Fibroblast of villous mesenchyme (primary cell): ENCODE data around the gene DYNC1LI2. TPM values are rescaled to one million over a fixed set of nuclear protein-coding genes. Genes with fewer than 3 reads are reported as not detected.

Experiments used
- DNase-seq: peaks from one replicate; pipeline ENCODE4 v3.0.0-alpha.2; 2010; ENCODE audit warnings: low read depth
- H3K4me3 ChIP-seq: 2 replicates; pipeline ENCODE4 v1.5.1; 2011; ENCODE audit warnings: low read depth, mild to moderate bottlenecking, low read length
- total RNA-seq: library from RNA; depleted of rRNA; stranded (reverse); fragments of >200 nt; gene quantifications from 2 replicates; pipeline ENCODE4 v1.2.3, GENCODE V29; 2012
- TF ChIP-seq, protein P1 (sequence below): IDR thresholded peaks from 2 replicates; pipeline ENCODE4 v1.5.1; 2012; ENCODE audit warnings: low read depth, mild to moderate bottlenecking, low read length; ENCODE audit not compliant: insufficient read depth

The DYNC1LI2 gene
- total RNA-seq, 1 donor = 146 TPM

DNA sequence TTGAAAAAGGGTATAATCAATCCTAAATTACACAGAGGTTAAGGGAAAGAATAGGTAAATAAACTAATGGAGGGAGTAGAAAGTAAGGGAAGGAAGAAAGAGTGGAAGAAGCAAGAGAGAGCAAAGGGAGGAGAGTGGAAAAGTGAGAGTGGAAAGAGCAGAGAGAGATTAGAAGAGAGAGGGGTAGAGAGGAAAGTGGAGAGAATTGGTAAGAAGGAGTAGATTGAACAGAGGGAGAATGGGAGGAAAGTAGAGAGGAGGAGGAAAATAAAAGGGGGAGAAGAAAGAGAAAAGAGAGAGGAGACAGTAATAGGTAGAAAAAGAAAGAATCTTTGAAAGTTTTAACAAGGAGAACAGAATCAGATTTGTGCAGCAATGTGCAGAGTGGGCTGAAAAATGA, 25.0 kb upstream of the DYNC1LI2 start:
- TF ChIP-seq, protein P1, sequence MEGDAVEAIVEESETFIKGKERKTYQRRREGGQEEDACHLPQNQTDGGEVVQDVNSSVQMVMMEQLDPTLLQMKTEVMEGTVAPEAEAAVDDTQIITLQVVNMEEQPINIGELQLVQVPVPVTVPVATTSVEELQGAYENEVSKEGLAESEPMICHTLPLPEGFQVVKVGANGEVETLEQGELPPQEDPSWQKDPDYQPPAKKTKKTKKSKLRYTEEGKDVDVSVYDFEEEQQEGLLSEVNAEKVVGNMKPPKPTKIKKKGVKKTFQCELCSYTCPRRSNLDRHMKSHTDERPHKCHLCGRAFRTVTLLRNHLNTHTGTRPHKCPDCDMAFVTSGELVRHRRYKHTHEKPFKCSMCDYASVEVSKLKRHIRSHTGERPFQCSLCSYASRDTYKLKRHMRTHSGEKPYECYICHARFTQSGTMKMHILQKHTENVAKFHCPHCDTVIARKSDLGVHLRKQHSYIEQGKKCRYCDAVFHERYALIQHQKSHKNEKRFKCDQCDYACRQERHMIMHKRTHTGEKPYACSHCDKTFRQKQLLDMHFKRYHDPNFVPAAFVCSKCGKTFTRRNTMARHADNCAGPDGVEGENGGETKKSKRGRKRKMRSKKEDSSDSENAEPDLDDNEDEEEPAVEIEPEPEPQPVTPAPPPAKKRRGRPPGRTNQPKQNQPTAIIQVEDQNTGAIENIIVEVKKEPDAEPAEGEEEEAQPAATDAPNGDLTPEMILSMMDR = no peak
- no peak overlapping the region for H3K4me3 ChIP-seq
- no peak for DNase-seq

DNA sequence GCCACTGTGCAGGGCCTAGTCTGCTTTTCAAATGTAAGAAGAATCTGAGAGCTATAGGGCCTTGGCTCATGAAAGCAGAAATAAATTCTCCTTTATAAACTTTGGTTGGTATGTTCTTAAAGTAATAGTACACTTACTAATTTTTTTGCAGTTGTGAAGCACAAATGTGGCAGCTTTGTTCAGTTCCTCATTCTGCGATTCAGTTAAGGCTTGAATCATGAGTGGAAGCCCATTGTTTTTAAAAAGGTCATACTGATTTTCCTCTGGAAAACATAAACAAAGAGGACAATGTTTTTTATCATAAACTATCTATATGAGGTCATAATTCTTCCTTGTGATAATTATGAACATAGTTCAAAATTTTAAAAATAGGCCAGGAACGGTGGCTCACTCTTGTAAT, 23.6 kb upstream of the DYNC1LI2 start:
- no peak overlapping the region for H3K4me3 ChIP-seq
- DNase-seq = no peak
- TF ChIP-seq, protein P1 = no peak

DNA sequence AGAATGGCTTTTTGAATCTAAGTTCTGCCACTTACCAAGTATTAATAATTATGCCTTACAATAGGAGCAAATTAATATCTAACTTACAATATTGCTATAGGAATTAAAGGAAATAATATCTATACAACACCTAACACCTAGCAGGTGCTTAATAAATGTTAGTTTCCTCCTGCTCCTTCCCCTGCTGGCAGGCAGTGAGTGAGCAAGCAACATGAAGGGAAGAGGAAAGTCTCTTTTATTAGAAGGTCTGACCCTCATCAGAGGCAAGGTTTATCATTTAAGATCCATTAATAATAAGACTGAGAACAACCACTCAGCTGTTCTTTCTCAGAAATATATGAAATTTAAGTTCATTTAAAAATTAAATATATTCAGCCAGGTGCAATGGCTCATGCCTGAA, 6.7 kb upstream of the DYNC1LI2 start:
- TF ChIP-seq, protein P1 = no peak
- no peak for DNase-seq
- no peak overlapping the region for H3K4me3 ChIP-seq

DNA sequence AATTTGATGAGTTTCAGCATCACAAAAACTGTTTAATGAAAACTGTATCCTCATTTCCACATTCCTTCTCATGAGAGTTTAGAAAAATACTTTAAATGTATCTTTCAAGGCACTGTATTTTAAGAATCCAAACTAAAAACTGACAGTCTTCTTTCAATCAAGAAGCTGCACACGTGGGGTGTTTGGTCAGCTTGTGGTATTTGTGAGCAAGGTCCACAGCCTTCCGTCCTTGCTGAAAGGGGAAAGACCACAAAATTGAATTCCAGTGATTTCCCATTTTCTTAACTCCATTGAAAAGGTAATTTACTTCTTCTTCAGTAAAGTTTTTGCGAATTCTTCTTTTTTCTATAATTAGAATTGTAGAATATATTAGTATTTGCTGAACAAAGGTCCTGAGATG, 3.4 kb upstream of the DYNC1LI2 start:
- H3K4me3 ChIP-seq = no peak overlapping the region
- TF ChIP-seq, protein P1 = no peak
- no peak for DNase-seq

DNA sequence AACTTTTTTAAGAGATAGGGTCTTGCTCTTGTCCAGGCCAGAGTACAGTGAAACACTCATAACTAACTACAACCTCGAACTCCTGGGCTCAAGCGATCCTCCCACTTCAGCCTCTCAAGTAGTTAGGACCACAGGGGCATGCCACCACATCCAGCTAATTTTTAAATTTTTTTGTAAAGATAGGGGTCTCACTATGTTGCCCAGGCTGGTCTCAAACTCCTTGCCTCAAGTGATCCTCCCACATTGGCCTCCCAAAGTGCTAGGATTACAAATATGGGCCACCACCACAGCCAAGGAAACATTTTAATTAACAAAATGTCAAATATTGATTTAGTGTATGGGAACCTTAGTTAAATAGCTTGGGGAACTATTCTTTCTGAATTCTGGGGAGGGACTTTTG, 2.8 kb upstream of the DYNC1LI2 start:
- no peak overlapping the region for H3K4me3 ChIP-seq
- TF ChIP-seq, protein P1 = no peak
- no peak for DNase-seq

DNA sequence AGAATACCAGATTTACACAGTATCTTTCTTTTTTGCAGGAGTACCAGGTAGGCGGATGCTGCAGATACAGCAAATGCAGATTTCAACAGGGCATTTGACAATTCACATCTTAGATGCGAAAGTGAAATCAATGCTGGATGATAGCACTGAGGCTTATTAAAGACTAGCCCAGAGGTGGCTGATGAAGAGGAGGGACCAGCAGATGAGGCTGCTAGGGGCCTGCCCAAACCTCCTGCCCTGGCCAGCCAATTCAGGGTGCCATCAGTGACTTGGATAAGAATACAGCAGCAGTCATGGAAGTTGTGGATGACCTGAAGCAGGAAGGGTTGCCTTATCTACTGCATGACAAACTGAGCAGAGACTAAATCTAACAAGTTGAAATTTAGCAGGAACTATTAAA, 1.5 kb upstream of the DYNC1LI2 start:
- TF ChIP-seq, protein P1 = no peak
- DNase-seq = no peak
- no peak overlapping the region for H3K4me3 ChIP-seq

DNA sequence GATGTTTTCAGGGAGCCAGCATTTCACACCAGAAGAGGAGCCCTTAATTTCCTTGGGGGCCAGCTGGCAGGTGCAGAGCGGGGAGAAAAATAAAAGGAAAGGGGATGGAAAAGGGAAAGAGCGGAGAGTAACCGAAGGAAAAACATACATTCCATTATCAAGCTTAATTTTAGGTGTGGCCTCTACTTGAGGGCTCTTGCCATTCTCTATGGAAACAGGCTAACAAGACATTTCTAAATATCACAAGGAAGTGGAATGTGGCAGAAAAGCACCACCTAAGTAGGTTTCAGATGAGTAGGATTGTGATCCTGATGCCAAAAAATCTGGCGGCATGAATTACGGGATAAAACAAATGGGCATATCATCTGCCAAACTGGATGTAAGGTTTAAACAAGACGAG, 970 bp upstream of the DYNC1LI2 start:
- no peak overlapping the region for H3K4me3 ChIP-seq
- TF ChIP-seq, protein P1 = no peak
- DNase-seq = no peak
